NT2/D1 (cell line): ENCODE measurements around the gene MAML1.

ENCODE experiments used
- SUZ12 ChIP-seq: IDR thresholded peaks from 2 replicates; pipeline ENCODE4 v1.6.1; 2011; ENCODE audit not compliant: insufficient read length, insufficient read depth; ENCODE audit errors: extremely low read depth
- YY1 ChIP-seq: IDR thresholded peaks from 2 replicates; pipeline ENCODE4 v1.6.1; 2011; ENCODE audit not compliant: insufficient read length, insufficient read depth
- ZNF274 ChIP-seq: IDR thresholded peaks from 2 replicates; pipeline ENCODE4 v1.6.1; 2011; ENCODE audit warnings: mild to moderate bottlenecking, low read depth, low read length

GRCh38 chr5:179797741-179798140 is 65.1 kb downstream of the MAML1 start:
- TF ChIP-seq SUZ12: no peak
- no peak for TF ChIP-seq YY1
- TF ChIP-seq ZNF274: no peak
